GM21619 (cell line): ENCODE data around the gene MRPL3.
A peak's percentile ranks its signal among the peaks of the same experiment; 100 is the strongest.

Source experiments
- ATAC-seq: cut with Tn5 transposase; IDR thresholded peaks from one replicate; pipeline ENCODE4 v1.9.1; 2021; ENCODE audit not compliant: unreplicated experiment

The MRPL3 gene

GRCh38 chr3:131502530-131503319 is at the start of gene MRPL3:
TSS of gene MRPL3 (minus strand) at chr3:131502971. CDS start at chr3:131502821, 150 bp downstream.
- peak; percentile 94 for ATAC-seq

DNA sequence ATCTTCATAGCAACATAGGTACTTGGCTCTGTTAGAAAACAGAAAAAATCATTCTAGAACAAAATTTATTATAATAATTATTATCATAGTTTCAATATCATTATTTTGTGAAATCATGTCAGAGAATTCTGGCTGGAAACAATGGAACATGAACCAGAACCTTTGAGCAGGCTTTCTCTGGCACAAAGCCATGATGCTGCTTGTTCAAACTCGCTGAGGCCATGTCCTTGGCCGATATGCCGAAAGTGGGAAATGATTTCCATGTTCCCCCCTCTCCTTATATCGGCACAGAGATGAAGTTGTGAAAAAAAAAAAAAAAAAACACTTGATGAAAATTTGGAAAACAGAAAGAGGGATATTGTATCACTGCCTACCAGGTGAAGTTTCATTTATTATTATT is 49.0 kb upstream of the MRPL3 start:
- ATAC-seq = no peak

GRCh38 chr3:131550562-131551465 is 48.0 kb upstream of the MRPL3 start:
- ATAC-seq = no peak

DNA sequence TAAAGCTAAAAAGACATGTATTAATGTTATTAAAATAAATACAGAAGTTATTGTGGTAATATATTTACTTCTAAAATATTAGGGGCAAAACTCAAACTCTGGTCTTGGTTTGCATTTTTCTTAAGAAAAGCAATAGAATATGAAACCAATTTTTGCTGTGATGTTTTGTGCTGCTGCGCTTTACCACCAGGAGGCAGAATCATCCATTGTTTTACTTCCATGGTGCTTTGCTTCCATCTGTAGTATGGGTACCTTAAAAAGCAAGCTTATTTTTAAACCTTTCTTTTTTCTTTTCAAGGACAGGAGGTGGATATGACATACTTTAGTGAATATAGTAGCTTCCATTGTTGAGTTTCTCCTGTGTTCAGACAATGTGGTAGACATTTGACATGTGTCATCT is 46.6 kb upstream of the MRPL3 start:
- ATAC-seq = no peak

- ATAC-seq = no peak
These were observed 44.8 kb upstream of the MRPL3 start for GRCh38 chr3:131547585-131547984.

DNA sequence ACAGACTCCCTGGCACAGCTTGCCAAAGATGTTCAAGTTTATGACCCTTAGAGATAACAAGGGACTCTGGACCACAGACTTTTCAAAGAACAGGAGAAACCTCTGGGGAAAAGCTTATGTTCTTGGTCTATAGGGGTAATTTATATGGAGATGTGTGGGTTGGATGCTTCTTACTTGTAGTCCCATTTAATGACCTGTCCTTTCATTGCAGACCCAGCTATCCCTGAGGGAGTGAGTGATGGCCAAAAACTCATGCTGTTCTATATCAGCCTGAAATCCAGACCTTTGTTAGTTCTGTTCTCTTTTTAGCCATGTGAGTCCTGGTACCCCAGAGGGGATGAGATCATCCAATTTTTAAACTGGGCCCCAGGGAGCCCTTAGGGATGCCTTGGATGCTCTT is 43.7 kb upstream of the MRPL3 start:
- no peak for ATAC-seq

DNA sequence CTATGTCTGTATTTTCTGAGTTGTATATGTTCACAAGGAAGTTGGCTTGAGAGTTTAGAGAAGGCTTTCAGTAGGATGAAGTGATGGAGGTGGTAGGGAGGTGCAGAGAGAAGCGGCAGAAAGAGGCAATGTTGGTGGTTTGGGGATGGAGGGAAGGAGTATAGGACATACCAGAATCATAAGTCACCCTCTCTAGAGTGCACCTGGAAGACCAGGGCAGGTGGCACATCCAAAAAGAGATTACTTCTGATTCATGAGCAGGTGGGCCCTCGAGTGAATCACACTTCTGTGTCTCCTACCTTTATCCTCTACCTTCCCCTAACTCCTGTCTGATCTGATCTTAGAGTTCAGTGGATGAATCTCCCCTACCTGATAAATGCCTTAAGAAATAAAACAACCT is 41.8 kb upstream of the MRPL3 start:
- no peak for ATAC-seq

DNA sequence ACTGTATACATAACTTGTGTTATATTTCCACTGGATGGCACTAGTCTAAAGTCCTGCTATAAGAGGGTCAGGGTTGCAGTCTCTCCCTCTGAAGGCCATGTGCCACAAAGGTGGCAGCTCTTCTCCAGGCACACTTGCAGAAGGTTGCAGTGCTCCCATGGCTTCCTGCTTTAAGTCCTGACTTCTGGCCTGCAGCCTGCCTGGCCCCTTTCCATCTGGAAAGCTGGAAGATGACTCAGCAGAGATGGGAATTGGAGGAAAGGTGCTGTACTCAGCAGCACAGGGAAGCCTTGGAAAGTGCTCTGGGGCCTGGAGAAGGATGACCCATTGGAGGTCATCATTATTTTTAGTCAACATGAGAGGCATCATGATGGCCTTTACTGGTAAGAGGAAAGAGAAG is 40.9 kb upstream of the MRPL3 start:
- ATAC-seq = no peak

DNA sequence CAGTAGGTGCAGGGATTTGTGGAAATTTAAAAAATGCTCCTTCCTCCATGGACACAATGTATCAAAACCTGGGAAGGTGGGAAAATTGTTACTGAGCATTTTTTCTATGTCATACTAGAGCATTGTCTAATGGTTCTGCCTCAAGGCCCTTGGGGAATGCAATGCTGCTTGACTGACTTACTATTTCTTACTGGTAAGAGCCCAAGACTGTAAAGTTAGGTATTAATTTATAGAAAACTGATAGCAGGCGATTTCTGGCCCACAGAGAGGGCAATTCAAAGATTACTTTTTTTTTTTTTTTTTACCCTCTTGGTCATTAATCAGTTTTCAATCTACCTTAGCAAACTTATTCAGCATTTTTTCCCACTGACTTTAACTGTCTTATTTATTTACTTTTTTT is 38.5 kb upstream of the MRPL3 start:
- no peak for ATAC-seq

DNA sequence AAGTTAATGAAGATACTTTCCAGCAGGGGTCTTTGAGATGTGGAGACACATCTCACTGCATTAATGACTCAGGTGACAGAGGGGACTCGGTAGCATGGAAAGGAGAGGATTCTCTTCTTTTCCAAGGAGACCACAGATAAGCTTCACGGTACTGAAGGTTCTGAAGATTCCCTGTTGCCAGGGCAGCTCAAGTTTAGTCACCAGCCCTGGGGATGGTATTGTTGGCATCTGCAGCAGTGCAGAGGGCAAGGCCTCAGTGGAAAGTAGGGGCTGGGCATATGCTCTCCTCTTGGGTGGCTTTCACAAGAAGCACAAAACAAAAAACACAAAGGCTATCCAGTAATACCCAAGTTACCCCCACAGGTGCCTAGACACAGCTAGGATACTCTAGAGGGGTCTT is 38.0 kb upstream of the MRPL3 start:
- no peak for ATAC-seq

DNA sequence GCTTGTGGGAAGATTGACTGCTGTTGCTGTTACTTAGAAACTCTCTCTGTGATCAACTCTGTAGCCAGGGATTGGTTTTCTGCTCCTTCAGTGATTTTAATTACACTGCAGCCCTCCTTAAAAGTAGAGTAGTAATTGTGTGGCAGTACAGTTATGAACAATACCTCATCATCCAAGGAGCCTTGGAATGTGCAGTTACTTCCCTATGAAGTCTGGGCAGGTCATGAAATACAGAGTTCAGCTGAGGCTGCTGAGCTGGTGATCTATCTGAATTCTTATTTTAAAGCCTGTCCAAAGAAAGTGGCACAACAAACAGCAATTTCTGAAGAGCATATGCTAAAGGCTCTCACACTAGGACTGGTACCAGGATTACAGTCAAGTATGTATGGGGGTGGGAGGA is 37.4 kb upstream of the MRPL3 start:
- ATAC-seq = no peak

- no peak for ATAC-seq
These were observed 36.2 kb upstream of the MRPL3 start for GRCh38 chr3:131538968-131539367.

- no peak for ATAC-seq
These were observed 34.8 kb upstream of the MRPL3 start for GRCh38 chr3:131537531-131537930.

DNA sequence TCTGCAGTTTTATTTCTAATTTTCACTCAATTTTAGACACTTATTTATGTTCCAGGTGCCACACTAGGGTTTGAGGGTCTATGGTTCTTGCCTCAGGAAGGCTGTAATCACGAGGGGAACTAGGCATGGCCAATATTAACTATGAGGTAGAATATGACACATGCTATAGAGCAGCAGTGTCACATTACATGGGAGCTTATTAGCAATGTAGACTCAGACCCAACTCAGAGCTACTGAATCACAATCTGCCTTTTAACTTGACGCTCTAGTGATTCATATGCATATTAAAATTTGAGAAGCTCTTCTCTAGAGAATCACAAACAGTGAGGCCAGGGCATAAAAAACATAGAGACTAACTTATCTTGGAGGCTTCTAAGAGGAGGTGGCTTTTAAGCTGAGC is 32.8 kb upstream of the MRPL3 start:
- ATAC-seq = no peak

GRCh38 chr3:131535131-131535530 is 32.4 kb upstream of the MRPL3 start:
- no peak for ATAC-seq

DNA sequence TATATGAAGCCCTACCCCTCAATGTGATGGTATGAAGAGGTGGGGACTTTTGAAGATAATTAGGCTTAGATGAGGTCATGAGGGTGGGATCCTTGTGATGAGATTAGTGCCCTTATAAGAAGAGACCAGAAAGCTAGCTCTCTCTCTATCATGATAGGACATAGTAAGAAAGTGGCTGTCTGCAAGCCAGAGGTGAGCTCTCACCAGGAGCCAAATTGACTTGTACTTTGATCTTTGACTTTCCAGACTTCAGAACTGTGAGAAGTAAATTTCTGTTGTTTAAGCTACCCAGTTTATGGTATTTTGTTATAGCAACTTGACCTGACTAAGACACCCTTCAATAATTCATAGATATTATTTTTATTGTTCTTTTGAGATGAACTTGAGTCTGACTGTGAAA is 29.9 kb upstream of the MRPL3 start:
- ATAC-seq = no peak

DNA sequence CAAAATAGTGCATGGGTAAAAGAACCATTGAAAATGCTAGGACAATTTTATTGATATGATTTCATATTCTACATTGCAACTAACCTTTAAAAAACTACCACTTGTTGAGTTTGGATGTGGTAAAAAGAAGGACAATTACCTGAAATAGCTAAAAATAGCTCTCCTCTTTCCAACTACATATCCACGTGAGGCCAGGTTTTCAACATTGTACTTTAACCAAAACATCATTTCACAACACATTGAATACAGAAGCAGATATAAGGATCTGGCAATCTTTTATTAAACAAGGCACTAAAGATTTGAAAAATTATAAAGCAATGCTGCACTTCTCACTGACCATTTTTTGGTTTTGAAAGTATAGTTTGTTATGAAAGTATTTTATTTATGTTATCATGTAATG is 28.1 kb upstream of the MRPL3 start:
- no peak for ATAC-seq

GRCh38 chr3:131530388-131530787 is 27.6 kb upstream of the MRPL3 start:
- ATAC-seq = no peak

- ATAC-seq = no peak
These were observed 24.1 kb upstream of the MRPL3 start for GRCh38 chr3:131526801-131527347.

DNA sequence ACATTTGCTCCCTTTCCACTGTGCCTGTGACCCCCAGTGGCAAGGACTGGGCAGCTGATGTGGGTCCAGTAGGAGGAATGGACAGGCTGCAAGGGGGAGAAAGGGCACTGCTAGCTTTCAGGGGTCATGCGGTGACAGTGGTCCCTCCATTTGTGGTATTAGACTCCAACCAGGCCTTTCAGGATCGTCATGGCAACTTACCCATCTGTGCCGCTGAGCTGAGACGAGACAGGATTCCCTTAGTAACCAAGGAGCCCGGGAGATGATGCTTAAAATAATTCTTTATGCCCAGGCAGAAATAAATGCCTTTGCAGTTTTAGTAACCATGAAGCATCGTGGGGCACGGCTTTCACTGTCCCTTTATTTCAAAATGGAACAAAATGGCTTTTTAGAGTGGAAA is 15.9 kb upstream of the MRPL3 start:
- no peak for ATAC-seq

DNA sequence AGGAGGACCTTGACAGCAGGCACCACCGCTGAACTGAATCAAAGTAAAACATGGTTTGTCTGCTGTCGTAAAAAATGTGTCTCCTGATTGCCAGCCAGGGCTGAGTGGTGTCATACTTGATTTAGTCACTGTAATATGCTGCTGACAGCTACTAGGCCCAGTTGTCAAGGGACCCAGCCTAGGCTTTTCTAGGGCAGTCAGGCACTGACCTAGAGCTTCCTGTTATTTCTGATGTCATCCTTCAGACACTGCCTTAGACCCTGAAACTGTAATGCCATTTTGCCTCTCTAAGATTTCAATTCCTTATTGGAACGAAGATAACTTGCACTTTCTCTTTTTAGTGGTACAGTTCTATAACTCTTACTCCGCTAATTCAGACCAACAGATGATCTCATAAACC is 2.6 kb upstream of the MRPL3 start:
- ATAC-seq = no peak

DNA sequence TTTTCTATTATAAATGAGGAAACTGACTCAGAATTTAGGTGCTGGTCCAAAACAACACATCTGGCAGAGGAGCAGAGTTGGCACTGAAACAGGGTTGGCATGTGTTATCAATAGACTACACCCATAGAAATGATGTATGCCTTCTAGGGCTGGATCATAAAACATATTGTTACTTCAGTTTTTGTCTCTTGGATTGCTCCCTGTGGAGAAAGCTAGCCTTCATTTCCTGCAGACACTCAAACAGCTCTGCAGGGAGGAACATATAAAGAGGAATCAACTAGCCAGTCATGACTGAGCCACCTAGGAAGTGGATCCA is 507 bp upstream of the MRPL3 start:
- no peak for ATAC-seq
